ENCODE results near the gene STX8. TPM values are rescaled to one million over a fixed set of nuclear protein-coding genes. Genes with fewer than 3 reads are reported as not detected.

Gene STX8
- total and polyA plus RNA-seq, 3 donors from 2014 or later: 103 to 160 (median 125) TPM

GRCh38 chr17:9436630-9437029, 139.0 kb downstream of the STX8 start:
- intact Hi-C loops (cut with DNase I; ENCODE audit: low total_unique reads): no loop called here
- Histone ChIP-seq H3K27me3 (no peaks in the 10 kb centered on the region), H3K9me3 (no peaks in the 10 kb centered on the region), H3K27ac (no peak overlapping the region), H3K4me3 (no peak overlapping the region), H3K4me1 (no peaks in the 10 kb centered on the region), H3K36me3 (ENCODE audit: low read depth, missing control alignments) (no peaks in the 10 kb centered on the region)
- DNase-seq: no peak
- 48 to 54% methylated on average over 1 of the region's 1 CpG for whole genome bisulfite sequencing, 2 donors
- TF ChIP-seq POLR2A (IDR thresholded peaks at IDR 0.05) (no peak), CTCF (IDR thresholded peaks at IDR 0.05) (no peak)

GRCh38 chr17:9435165-9435564, 140.5 kb downstream of the STX8 start:
- TF ChIP-seq POLR2A (IDR thresholded peaks at IDR 0.05) (no peak), CTCF (IDR thresholded peaks at IDR 0.05) (no peak)
- H3K9me3 ChIP-seq: no peaks in the 10 kb centered on the region
- 86 to 95% methylated on average over 6 of the region's 6 CpGs for WGBS, 2 donors
- no peaks in the 10 kb centered on the region for H3K36me3 ChIP-seq (ENCODE audit: low read depth, missing control alignments)
- H3K27me3 ChIP-seq: no peaks in the 10 kb centered on the region
- no peak for DNase-seq
- intact Hi-C loops (cut with DNase I; ENCODE audit: low total_unique reads): no loop called here
- no peaks in the 10 kb centered on the region for H3K4me1 ChIP-seq
- H3K4me3 ChIP-seq: no peak overlapping the region
- no peak overlapping the region for H3K27ac ChIP-seq

GRCh38 chr17:9434642-9435057, 141.0 kb downstream of the STX8 start:
- Histone ChIP-seq H3K27me3 (no peaks in the 10 kb centered on the region), H3K4me3 (no peak overlapping the region), H3K4me1 (no peaks in the 10 kb centered on the region), H3K27ac (no peak overlapping the region), H3K36me3 (ENCODE audit: low read depth, missing control alignments) (no peaks in the 10 kb centered on the region), H3K9me3 (no peaks in the 10 kb centered on the region)
- intact Hi-C loops (cut with DNase I; ENCODE audit: low total_unique reads): no loop called here
- TF ChIP-seq CTCF (IDR thresholded peaks at IDR 0.05) (no peak), POLR2A (IDR thresholded peaks at IDR 0.05) (no peak)
- WGBS, 2 donors: 87 to 93% methylated on average over 3 of the region's 3 CpGs
- DNase-seq: no peak

- DNase-seq: no peak
- intact Hi-C loops (cut with DNase I; ENCODE audit: low total_unique reads): no loop called here
- H3K4me1 ChIP-seq: no peaks in the 10 kb centered on the region
- H3K27me3 ChIP-seq: no peaks in the 10 kb centered on the region
- WGBS, 2 donors: 78 to 79% methylated on average over 7 of the region's 7 CpGs
- no peaks in the 10 kb centered on the region for H3K9me3 ChIP-seq
- no peaks in the 10 kb centered on the region for H3K36me3 ChIP-seq (ENCODE audit: low read depth, missing control alignments)
- H3K4me3 ChIP-seq: no peak overlapping the region
- peak overlapping the region; percentile 31 to 62 for H3K27ac ChIP-seq
- TF ChIP-seq CTCF (IDR thresholded peaks at IDR 0.05) (no peak), POLR2A (IDR thresholded peaks at IDR 0.05) (no peak)
These were observed 142.6 kb downstream of the STX8 start for GRCh38 chr17:9432934-9433421.

GRCh38 chr17:9432134-9432885, 143.3 kb downstream of the STX8 start:
- DNase-seq: no peak
- Histone ChIP-seq H3K4me1 (no peaks in the 10 kb centered on the region), H3K4me3 (no peak overlapping the region), H3K27ac (peak overlapping the region; percentile 31 to 62), H3K9me3 (no peaks in the 10 kb centered on the region), H3K36me3 (ENCODE audit: low read depth, missing control alignments) (no peaks in the 10 kb centered on the region), H3K27me3 (no peaks in the 10 kb centered on the region)
- intact Hi-C loops (cut with DNase I; ENCODE audit: low total_unique reads): no loop called here
- TF ChIP-seq CTCF (IDR thresholded peaks at IDR 0.05): no peak
- no peak for TF ChIP-seq POLR2A (IDR thresholded peaks at IDR 0.05)
- WGBS, 2 donors: 35 to 36% methylated on average over 6 of the region's 6 CpGs
